ENCODE results near the gene LEFTY2.

- TF ChIP-seq CTCF (IDR thresholded peaks at IDR 0.05; ENCODE audit: low read length) (no peak), EZH2 (optimal IDR thresholded peaks at IDR 0.05; ENCODE audit: low read depth, low read length) (no peak)
Measured at GRCh38 chr1:225928186-225929175, 12.5 kb downstream of the LEFTY2 start.

All from MM.1S (cell line).